NCI-H2171 (cell line): ENCODE data around the gene IGFBP5.

Experiments used
- DNase-seq: peaks from one replicate; lab custom pipeline; 2025; lab: John Stamatoyannopoulos, UW

The IGFBP5 gene, protein sequence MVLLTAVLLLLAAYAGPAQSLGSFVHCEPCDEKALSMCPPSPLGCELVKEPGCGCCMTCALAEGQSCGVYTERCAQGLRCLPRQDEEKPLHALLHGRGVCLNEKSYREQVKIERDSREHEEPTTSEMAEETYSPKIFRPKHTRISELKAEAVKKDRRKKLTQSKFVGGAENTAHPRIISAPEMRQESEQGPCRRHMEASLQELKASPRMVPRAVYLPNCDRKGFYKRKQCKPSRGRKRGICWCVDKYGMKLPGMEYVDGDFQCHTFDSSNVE

DNA sequence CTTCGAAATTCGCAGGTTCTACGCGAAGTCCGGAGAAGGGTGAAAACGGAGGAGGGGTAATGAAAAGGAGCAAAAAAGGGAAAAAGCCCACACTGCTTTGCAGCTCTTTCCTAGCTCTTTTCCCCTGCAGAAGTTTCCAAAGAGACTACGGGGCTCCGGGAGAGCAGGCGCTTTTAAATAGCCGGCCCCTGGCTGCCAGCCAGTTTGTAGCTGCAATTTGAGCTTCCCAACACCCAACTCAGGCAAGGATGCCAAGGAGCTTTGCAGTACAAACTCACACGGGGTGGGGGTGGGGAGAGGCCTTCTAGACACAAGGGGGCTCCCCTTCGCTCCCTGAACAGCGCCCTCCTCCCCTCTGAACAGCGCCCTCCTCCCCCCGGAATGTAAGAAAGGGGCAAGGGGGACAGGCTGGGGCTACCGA lies at the start of gene IGFBP5:
Gene IGFBP5, minus strand, starts transcription at position 149 of the 421 bp plus-strand sequence. CDS start 774 bp downstream, outside the sequence.
- peak; percentile 90 for DNase-seq

DNA sequence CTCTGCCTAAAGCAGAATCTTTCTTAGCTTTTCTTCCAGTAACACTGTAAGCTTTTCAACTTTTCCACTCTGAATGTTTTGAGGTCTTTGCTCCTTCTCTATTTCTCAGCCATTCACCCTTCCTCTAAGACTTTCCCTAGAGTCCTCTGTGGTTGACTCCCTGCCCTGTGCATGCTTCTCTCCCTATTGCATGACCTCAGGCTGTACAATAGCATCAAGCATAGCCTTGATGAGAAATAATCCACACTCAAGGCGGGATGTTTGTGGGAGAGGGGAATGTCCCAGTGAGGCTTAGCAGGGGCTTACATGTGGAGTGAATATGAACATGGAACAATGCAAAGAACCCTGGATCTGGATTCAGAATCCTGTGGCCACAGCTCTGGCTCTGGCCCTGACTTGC lies 48.4 kb upstream of the IGFBP5 start:
- DNase-seq = no peak

GRCh38 chr2:216742411-216742810 lies 47.1 kb upstream of the IGFBP5 start:
- DNase-seq = no peak

DNA sequence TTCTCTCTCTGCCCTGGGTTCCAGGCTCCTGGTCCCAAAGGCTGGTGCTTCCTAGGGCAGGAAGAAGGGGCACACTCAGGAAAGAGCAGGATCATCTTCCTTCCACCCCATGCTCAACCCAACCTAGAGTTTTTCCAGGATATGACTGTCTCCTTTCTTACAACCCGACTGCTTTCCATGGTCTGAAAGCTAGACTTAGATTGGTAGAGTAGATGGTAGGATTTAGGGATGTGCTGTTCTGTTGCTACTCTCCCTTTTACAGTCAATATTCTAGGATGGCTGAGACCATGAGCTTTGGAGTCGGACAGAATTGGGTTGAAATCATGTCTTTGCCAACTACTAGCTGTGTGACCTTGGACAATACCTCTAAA lies 45.9 kb upstream of the IGFBP5 start:
- DNase-seq = no peak

DNA sequence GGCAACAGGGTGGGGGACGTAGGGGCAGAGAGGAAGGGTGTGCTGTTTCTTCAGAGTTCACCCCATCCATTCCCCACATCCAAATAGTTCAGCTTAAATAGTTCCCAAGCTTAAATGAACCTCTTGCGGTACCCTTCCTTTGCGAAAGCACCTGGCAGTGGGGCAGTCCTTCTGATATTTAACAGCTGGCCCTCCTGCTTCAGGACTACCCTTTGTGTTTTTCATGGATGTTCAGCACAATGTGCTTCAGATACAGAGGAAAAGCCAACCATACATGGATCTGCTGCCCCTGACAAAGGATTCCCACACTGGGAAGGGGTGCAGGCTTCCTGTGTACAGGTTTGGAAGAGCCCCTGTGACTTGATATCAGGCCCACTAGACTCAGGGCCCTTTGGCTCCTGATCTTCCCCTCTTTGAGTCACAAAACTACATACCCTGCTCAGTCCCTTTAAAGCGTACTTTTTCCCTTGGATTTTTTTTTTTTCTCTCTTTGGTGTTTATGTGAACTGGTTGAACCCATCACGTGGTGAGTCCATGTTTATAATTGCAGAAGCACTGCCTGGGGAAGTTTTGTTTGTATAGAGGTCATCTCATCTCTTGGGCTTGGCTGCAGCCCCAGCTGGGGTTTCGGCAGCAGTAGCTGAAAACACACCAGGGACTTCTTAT lies 45.3 kb upstream of the IGFBP5 start:
- DNase-seq = no peak

GRCh38 chr2:216739035-216739434 lies 43.7 kb upstream of the IGFBP5 start:
- DNase-seq = no peak

GRCh38 chr2:216737676-216738075 lies 42.3 kb upstream of the IGFBP5 start:
- no peak for DNase-seq

GRCh38 chr2:216736326-216736725 lies 41.0 kb upstream of the IGFBP5 start:
- peak; percentile 54 for DNase-seq

- no peak for DNase-seq
Measured at GRCh38 chr2:216735668-216736067, 40.3 kb upstream of the IGFBP5 start.

GRCh38 chr2:216735086-216735485 lies 39.7 kb upstream of the IGFBP5 start:
- DNase-seq = peak; percentile 55

DNA sequence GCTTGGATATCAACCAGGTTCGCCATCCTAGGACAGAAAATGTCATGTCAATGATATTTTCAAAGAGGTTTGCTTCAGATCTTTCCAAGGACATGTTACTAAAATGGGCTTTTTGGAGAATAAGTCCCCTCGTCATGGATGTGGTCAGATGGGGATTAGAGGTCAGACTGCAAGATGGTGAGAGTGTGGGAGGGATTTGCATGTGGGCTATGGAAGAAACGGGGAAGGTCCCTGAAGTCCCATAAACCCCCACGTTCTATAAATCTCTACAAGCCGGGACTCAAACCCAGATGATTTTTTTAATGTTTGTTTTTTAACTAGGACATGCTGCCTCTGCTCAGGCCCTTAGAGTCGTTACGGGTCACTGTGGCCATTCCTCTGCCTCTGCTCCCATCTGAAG lies 37.7 kb upstream of the IGFBP5 start:
- no peak for DNase-seq

DNA sequence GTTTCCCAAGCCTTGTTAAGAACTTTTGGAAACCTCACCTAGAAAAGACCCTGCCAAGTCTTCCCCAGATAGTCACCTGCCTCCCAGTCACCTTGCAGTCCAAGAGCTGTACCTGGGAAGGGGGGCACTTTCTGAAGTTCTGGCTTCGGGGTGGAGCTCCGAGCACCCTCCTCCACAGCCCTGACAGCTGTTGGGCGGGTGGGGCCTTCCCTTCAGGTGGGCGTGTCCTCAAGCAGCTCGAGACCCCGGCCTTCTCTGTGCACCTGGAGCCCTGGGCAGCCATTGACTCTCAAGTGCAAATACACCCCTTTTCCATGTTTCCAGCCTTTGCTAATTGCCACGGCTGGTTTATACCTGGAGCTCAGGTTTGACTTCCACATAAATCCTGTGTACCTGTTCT lies 37.0 kb upstream of the IGFBP5 start:
- DNase-seq = peak; percentile 37

DNA sequence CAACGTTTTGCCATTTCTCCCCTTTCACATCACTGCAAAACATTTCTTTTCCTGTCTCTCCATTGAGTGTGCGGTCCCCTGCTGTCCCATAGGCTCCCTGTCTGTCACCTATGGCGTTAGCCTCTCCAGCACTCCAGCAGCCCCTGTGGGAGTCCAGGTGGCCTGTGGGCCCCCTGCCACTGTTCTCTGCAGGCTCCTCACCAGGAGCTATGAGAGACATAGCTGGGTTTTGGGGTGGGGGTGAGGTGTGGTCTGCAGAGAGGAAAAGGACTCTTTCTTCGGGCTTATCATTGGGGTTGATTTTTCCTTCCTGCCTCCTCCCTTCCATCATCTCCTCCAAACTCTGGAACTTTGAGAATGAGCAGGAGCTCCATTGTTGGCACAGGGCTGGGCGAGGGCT lies 36.1 kb upstream of the IGFBP5 start:
- DNase-seq = no peak

DNA sequence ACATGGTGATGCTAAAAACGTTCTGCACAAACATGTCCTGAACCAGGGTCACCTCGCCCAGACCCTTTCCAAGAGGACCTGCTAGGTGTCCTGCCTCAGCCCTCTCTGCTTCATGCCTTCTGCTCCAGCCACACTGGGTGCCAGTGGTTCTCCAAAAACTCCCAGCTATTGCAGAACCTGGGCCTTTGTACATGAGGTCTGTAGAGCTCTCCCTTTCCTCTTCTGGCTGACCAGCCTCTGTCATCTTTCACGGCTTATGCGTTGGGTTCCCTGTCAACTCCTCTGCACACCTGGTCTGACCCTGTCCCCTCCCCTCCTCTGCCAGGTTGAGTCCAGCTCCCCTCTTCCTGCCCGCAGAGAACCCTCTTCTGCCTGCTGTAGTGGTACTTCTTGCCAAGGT lies 35.5 kb upstream of the IGFBP5 start:
- DNase-seq = no peak

GRCh38 chr2:216727346-216728122 lies 32.2 kb upstream of the IGFBP5 start:
- DNase-seq = no peak

DNA sequence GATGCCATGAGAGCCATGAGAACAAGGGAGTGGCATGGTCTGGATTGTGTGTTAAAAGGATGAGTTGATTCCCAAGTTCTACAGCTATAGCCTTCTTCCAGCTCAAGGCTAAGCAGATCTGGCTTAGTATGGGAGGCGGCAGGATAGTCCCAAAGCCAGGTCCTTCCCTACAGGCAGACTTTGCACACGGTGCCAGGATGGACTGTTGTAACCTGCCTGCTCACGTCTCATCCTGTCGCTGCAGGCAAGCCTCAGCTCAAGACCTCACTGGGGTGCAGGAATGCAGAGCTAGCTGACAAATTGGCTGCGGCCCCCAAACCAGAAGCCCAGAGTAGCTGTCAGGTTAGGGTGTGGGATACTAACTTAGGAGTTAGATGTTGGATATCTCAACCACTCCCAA lies 28.8 kb upstream of the IGFBP5 start:
- DNase-seq = no peak

DNA sequence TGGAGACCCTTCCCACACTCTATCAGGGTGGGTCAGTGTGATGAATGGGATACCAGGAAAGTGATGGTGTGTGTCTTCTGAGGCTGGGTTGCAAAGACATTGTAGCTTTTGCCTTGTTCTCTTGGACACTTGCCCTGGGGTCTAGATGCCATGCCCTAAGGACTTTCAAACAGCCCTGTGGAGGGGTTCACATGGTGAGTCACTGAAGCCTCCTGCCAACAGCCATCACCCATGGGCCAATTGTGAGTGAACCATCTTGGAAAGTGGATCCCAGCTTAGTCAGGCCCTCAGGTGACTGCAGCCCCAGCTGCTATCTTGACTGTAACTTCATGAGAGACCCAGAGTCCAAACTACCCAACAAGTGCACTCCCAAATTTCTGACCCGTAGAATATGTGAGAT lies 25.8 kb upstream of the IGFBP5 start:
- no peak for DNase-seq

DNA sequence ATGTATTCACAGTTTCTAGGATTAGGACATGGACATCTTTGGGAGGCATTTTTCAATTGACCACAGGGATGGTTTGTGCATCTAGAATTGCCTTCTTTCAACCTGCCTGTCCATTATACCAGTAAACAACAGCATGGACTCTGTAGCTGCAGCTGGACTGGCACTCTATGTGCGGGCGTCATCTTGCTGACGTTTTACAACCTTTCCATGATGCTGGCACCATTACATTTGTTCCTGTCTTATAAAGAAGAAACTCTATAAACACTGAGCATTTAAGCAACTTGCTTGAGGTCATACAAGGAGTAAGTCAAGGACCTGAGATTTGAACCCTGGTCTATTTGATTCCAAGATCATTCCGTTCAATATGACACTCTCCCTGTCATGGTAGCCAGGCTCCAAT lies 25.4 kb upstream of the IGFBP5 start:
- DNase-seq = no peak

DNA sequence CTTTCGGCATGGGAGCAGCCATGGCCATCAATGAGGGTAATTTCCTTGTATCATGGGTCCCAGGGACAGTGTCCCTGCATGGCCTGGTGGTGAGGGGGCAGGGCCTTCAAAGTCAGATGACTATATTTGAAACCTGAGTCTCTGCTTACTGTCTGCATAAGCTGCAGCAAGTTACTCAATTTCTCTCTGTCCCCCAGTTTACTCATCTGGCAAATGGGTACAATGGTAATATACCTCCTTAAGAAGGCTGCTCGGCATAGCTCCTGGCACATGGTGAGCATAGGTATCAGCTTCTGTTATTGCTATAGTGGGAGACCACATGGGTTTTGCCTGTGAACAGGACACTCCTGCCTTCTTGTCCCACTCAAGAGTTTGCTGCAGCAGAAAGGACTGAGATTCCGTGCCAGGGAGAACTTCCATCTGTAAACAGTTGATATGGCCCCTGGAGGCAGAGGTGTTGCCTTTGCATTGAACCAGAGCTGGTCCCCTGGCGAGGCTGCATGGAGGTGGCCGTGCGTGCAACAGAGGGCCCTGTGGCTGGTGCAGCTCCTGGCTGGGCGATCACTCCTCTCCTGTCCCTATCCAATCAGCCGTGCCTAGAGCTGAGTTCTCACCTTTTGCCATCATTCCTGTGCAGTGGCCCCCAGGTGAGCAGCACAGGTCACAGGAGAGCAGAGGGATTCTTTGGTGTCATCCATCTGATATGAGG lies 22.7 kb upstream of the IGFBP5 start:
- no peak for DNase-seq

GRCh38 chr2:216717491-216717901 lies 22.1 kb upstream of the IGFBP5 start:
- no peak for DNase-seq

- DNase-seq = no peak
Measured at GRCh38 chr2:216716109-216716508, 20.8 kb upstream of the IGFBP5 start.

GRCh38 chr2:216715402-216715974 lies 20.1 kb upstream of the IGFBP5 start:
- no peak for DNase-seq
